ENCODE results near the gene DNAJA4. TPM values are rescaled to one million over a fixed set of nuclear protein-coding genes. Genes with fewer than 3 reads are reported as not detected.

The DNAJA4 gene
- total and polyA plus RNA-seq, 9 of the 15 experiments (the other 6 are each of a cell fraction or from before 2014, with no cell fraction given), result 0.11 to 1.0 (median 0.16) TPM; not detected in 4

DNA sequence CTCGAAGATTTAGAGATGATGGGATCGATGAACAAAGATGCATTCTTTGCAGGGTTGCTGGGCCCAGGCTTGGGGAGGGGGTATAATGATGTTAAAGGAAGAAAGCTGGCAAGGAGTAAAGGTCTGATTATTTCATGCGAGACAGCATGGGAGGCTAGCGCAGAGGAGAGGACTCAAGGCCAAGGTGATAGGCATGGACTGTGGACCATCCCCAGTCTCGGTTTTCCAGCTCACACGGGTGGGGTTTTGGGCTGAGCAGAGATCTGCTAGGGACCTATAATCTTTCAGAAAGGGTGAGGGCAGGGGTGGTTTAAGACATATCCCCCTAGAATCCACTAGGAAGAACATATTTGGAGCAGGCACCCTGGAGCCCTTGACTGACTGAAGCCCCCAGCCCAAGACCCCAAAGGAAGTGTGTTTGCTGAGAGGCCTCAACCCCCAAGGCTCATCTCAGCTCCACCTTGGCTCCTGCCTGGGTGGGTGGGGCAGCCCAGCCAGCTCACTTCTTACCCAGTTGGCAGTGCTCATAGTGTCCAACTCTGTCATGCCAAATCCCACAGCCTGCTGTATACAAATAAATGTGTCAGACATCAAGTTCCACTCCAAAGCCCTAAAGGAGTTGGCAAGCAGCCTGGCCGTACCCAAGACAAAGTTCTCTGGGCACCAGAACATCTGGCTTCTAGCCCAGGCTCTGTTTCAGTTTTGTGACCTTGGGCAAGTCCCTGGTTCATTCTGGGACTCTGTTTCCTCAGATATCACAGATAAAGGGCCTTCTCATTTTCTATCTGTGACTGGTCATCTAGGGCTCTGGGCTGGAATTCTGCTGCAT lies 47.9 kb upstream of the DNAJA4 start:
- Histone ChIP-seq H3K9me1 (ENCODE audit: control insufficient read depth, insufficient read depth, low read length) (no peaks in the 10 kb centered on the region), H3K36me3 (ENCODE audit: control insufficient read depth, insufficient read depth, low read length) (no peaks in the 10 kb centered on the region), H4K20me1 (replicated peaks; ENCODE audit: control insufficient read depth, insufficient read depth, low read length) (0 out of 2 replicates have a peak, but pooled peaks cover 3% of the 10 kb centered on the region), H3K4me1 (replicated peaks in 1 of 2; ENCODE audit: control insufficient read depth in 2 of 2, insufficient read depth in 2 of 2, low read length in 2 of 2) (peaks cover 13 to 21% of the 10 kb centered on the region in 2 experiments; a peak in 4 of 5 replicates), H3K27me3 (ENCODE audit: control insufficient read depth in 2 of 2, insufficient read depth in 2 of 2, low read length in 2 of 2) (peaks cover 4 to 12% of the 10 kb centered on the region in 2 experiments; a peak in 4 of 5 replicates), H3K27ac (ENCODE audit: extremely low read depth, low read depth, low read length) (no peak overlapping the region), H3K4me3 (no peak overlapping the region), H3K9me3 (replicated peaks; ENCODE audit: control insufficient read depth, insufficient read depth, low read depth, low read length) (no peaks in the 10 kb centered on the region), H3K9ac (ENCODE audit: insufficient read depth in 1 of 2, low read depth in 2 of 2, low read length in 2 of 2) (no peak overlapping the region), H3K4me2 (ENCODE audit: insufficient read depth, low read length) (no peak overlapping the region), H3K79me2 (ENCODE audit: control insufficient read depth, insufficient read depth, low read length) (no peaks in the 10 kb centered on the region), H2AFZ (ENCODE audit: low read depth, low read length) (no peak overlapping the region)
- POLR2A ChIA-PET, result no interaction called here
- FAIRE-seq (no peak), DNase-seq (ENCODE audit: extremely low read depth in 1 of 4, low spot score in 3 of 4) (no peak), ATAC-seq (no peak)
- CTCF ChIA-PET (ENCODE audit: low intra/inter-chr PET ratio), result no interaction called here
- in situ Hi-C loops (cut with MboI), result no loop called here
- intact Hi-C loops (cut with micrococcal nuclease), result no loop called here
- 8% methylated on average over 6 of the region's 7 CpGs for WGBS (ENCODE audit: insufficient coverage, low coverage, missing lambda C conversion rate)
- BruUV-seq (replicated peaks), result no TSS peak
- TF ChIP-seq RBM25 (IDR thresholded peaks at IDR 0.05; ENCODE audit: low read depth, low read length, severe bottlenecking) (no peak), E2F3 (CRISPR knock-in tag; IDR thresholded peaks at IDR 0.05) (no peak), RBM17 (IDR thresholded peaks at IDR 0.05; ENCODE audit: borderline replicate concordance, low read depth, low read length) (no peak), CBFB (CRISPR knock-in tag; IDR thresholded peaks at IDR 0.05) (no peak), ZNF274 (IDR thresholded peaks at IDR 0.05; ENCODE audit: borderline replicate concordance, low read depth, low read length) (no peak)
- TF ChIP-seq, protein P1, sequence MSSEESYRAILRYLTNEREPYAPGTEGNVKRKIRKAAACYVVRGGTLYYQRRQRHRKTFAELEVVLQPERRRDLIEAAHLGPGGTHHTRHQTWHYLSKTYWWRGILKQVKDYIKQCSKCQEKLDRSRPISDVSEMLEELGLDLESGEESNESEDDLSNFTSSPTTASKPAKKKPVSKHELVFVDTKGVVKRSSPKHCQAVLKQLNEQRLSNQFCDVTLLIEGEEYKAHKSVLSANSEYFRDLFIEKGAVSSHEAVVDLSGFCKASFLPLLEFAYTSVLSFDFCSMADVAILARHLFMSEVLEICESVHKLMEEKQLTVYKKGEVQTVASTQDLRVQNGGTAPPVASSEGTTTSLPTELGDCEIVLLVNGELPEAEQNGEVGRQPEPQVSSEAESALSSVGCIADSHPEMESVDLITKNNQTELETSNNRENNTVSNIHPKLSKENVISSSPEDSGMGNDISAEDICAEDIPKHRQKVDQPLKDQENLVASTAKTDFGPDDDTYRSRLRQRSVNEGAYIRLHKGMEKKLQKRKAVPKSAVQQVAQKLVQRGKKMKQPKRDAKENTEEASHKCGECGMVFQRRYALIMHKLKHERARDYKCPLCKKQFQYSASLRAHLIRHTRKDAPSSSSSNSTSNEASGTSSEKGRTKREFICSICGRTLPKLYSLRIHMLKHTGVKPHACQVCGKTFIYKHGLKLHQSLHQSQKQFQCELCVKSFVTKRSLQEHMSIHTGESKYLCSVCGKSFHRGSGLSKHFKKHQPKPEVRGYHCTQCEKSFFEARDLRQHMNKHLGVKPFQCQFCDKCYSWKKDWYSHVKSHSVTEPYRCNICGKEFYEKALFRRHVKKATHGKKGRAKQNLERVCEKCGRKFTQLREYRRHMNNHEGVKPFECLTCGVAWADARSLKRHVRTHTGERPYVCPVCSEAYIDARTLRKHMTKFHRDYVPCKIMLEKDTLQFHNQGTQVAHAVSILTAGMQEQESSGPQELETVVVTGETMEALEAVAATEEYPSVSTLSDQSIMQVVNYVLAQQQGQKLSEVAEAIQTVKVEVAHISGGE (CRISPR knock-in tag; IDR thresholded peaks at IDR 0.05), result no peak
- TF ChIP-seq, protein P2, sequence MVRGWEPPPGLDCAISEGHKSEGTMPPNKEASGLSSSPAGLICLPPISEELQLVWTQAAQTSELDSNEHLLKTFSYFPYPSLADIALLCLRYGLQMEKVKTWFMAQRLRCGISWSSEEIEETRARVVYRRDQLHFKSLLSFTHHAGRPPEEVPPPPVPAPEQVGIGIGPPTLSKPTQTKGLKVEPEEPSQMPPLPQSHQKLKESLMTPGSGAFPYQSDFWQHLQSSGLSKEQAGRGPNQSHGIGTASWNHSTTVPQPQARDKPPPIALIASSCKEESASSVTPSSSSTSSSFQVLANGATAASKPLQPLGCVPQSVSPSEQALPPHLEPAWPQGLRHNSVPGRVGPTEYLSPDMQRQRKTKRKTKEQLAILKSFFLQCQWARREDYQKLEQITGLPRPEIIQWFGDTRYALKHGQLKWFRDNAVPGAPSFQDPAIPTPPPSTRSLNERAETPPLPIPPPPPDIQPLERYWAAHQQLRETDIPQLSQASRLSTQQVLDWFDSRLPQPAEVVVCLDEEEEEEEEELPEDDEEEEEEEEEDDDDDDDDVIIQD (CRISPR knock-in tag; IDR thresholded peaks at IDR 0.05), result no peak

Measured in K562 (cell line).